Effector memory CD4-positive, alpha-beta T cell (primary cell): ENCODE data around the gene ZBTB20.

Experiments used
- DNase-seq, 3 donors: peaks; one replicate each; pipeline ENCODE4 v3.0.0-alpha.2; 2020
- H3K27ac ChIP-seq: 2 replicates; pipeline ENCODE4 v1.7.0; 2013; ENCODE audit warnings: mild to moderate bottlenecking, low read length, moderate library complexity; ENCODE audit not compliant: insufficient read depth, poor library complexity, severe bottlenecking
- H3K27me3 ChIP-seq: replicated peaks from 2 replicates; pipeline ENCODE4 v1.7.0; 2013; ENCODE audit warnings: mild to moderate bottlenecking, low read length; ENCODE audit not compliant: insufficient read depth, control insufficient read depth, poor library complexity, severe bottlenecking
- H3K36me3 ChIP-seq: 2 replicates; pipeline ENCODE4 v1.7.0; 2013; ENCODE audit warnings: mild to moderate bottlenecking, low read length, moderate library complexity; ENCODE audit not compliant: control insufficient read depth, insufficient read depth
- H3K4me1 ChIP-seq: 2 replicates; pipeline ENCODE4 v1.7.0; 2013; ENCODE audit warnings: low read length, mild to moderate bottlenecking; ENCODE audit not compliant: control insufficient read depth, insufficient read depth, poor library complexity, severe bottlenecking
- H3K4me3 ChIP-seq: 2 replicates; pipeline ENCODE4 v1.7.0; 2013; ENCODE audit warnings: low read length, low read depth, mild to moderate bottlenecking; ENCODE audit not compliant: insufficient read depth, poor library complexity, severe bottlenecking
- H3K9me3 ChIP-seq: 2 replicates; pipeline ENCODE4 v1.7.0; 2013; ENCODE audit warnings: mild to moderate bottlenecking, low read length, moderate library complexity; ENCODE audit not compliant: control insufficient read depth

ZBTB20 gene

DNA sequence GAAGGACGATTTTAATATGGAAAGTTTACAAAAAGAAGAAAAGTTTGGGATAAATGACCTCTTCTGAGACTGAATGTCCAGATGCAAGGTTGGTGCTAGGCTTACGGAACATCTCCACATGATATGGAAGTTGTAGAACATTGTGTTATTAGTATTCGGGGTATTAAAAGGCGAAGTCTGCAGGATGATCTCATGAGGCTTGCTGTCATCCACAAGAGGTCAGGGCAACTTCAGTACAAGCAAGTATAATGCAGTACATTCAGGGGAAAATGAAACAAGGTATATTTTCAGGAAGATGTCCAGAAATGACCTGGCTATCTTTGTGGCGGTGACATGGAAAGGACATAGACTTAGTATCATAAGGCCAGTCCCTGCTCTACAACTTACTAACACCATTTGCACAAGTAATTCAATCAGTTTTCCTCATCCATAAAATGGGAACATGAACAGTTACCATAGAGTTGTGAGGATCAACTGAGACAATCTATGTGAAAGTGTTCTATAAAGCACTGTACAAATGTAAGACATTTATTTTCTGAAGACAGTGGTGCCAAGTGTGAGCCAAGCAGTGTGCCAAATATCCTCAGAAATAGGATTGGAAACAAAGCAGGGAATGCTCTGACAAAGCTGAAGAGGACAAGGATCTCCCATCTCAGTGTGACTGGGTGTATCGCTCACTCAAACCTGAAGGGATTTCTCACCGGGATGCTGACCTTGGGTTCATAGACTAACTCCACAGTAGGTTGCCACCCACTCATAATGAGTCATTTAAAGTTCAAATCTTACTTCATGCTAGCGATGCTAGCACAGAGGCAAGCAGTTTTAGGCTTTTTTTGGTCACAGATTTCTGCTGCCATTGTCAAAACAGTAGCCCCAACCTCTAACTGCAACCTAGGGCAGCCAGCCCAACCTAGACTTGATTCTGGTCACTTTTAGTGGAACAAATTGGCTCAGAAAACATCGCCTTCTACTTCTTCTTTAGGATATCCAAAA is 735.0 kb downstream of the ZBTB20 start:
- Histone ChIP-seq H3K27ac (no peak overlapping the region), H3K4me3 (no peak overlapping the region)

DNA sequence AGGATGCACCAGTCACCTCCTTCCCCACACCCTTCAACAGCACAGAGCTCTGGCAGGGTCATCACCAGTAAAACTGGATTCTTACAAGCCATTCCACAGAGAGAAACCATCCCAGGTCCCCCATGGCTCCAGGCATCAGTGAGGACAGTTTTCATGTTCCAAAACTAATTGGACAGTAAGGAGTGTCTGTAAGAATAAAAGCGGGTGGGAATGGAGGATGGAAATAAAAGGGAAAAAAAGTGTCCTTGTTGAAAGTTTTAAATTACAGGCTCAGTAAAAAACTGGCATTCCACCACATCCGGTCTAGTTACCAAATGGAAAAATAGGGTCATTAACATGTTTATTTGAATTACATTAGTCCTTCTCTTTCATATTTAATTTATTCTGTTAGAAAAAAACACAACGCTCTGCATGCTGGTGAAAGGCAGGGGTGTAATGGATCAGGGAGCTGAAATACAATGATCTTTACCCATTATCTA is 735.9 kb downstream of the ZBTB20 start:
- no peaks in the 10 kb centered on the region for H3K4me1 ChIP-seq
- no peaks in the 10 kb centered on the region for H3K9me3 ChIP-seq
- no peak for DNase-seq
- no peaks in the 10 kb centered on the region for H3K27me3 ChIP-seq
- no peak overlapping the region for H3K4me3 ChIP-seq
- no peaks in the 10 kb centered on the region for H3K36me3 ChIP-seq
- H3K27ac ChIP-seq = no peak overlapping the region

More for the DNA sequence above, 735.0 kb downstream of the ZBTB20 start:
- Histone ChIP-seq H3K36me3 (no peaks in the 10 kb centered on the region), H3K9me3 (no peaks in the 10 kb centered on the region), H3K4me1 (no peaks in the 10 kb centered on the region), H3K27me3 (no peaks in the 10 kb centered on the region)
- no peak for DNase-seq

DNA sequence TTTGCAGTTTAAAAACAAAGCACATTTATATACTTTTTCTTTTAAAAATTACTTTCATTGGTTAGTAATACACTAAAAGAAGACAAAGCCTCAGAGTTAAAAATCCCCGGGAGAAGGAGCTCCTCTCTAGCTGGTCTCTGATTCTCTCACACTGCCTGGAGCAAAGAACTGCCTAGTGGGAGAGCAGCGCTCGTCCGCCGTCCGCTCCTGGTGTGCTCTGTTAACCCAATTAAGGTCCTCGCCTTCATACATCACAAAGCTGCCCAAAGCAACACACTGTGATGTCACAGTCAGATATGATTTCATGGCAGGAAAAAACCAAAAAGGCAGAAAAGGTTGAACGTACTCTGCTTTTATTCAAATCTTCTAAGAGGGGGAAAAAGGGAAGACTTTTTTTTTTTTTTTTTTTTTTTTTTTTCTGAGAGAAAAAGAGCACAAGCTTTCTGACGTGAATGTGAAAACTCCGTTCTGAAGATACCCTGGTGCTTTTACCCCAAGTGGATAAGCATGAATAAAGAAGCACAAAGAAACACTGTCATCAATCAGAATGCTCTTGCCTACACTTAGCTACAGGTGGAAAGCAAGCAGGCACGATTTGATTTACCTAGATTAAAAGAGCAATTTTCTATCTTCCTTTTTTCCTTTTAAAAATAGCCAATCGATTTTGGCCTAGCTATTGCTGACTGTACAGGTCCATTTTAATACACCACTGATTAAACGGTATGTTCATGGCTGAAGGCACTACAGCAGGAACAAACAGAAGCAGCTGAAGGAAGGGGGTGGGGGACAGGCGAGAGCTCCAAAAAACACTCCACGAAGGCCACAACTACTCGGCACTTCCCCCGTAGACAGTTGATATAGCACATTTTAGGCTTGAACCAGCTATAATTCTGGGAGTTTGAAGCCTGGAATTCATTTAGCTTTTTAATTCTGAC is 738.1 kb downstream of the ZBTB20 start:
- Histone ChIP-seq H3K27me3 (no peaks in the 10 kb centered on the region), H3K27ac (no peak overlapping the region), H3K36me3 (no peaks in the 10 kb centered on the region), H3K4me1 (no peaks in the 10 kb centered on the region), H3K9me3 (no peaks in the 10 kb centered on the region), H3K4me3 (no peak overlapping the region)
- no peak for DNase-seq

DNA sequence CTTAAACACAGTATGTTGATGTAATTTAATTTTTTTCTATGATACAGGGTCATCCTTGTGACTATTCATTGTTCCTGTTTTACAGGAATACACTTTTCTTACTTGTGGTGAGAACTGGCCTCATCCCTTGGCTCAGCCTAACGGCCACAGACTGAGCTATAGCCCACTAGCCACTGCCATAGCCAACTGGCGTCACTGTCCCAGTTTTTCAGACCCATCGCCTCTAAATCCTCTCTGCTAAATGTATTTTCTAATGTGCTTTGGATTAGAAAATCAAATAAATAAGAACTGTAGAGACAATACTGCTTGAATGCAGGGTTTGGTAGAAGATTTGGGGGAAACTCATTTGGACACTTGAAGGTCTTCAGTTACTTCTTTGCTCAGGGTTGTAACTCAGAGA is 740.2 kb downstream of the ZBTB20 start:
- H3K4me1 ChIP-seq = no peaks in the 10 kb centered on the region
- H3K27ac ChIP-seq = no peak overlapping the region
- no peaks in the 10 kb centered on the region for H3K27me3 ChIP-seq
- no peak overlapping the region for H3K4me3 ChIP-seq
- no peaks in the 10 kb centered on the region for H3K9me3 ChIP-seq
- no peak for DNase-seq
- no peaks in the 10 kb centered on the region for H3K36me3 ChIP-seq

DNA sequence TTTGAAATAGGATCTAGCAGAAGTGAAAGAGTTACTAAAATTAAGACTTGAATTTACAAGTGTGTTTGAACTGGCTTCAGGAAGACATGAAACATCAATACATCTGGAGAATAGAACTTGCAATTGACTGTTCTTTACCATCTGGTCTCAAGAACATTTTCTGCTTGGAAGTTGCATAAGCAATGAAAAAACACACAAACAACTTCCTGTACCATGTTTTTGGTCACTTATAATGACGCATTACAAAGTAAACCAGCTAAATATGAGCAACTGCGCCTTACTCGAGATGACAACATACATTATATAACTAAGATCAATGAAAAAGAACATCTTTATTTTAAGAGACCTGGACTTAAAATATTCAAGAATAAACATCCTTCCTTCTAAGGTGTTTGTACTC is 740.8 kb downstream of the ZBTB20 start:
- Histone ChIP-seq H3K4me3 (no peak overlapping the region), H3K9me3 (no peaks in the 10 kb centered on the region), H3K27ac (no peak overlapping the region), H3K36me3 (no peaks in the 10 kb centered on the region), H3K27me3 (no peaks in the 10 kb centered on the region), H3K4me1 (no peaks in the 10 kb centered on the region)
- no peak for DNase-seq

DNA sequence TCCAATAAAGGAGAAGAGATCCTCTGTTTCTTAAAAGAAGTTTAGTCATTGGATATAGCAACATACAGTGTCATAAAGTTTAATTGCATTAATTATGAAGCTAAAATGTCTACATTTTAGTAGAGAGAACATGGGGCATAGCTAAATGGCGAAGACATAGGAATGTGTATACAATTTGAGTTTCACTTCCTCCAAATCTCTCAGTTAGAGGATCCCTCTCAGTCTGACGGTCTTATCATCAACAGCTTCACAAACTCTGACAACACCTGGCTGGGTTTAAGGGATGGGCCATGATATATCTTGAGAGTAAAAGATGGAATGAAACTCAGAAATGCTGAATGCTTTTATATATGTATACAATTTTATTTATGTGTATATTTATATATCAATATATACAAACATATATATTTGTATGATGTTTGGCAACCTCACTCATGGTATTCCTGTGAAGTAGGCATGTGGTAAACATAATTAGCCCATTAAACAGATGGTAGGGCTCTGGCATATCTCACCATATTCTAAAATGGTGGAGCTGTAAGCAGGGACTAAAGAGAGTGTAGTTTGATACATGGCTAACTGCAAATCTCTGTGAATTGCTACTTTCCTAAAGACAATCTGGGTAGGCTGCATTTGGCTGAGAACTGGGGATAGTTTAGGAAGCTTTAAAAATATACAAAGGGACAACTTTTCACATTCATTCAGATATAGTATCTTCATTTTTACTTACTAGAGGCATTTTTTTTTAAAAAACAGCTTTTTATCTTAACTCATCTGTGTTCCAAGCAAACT is 741.7 kb downstream of the ZBTB20 start:
- H3K9me3 ChIP-seq = no peaks in the 10 kb centered on the region
- H3K36me3 ChIP-seq = no peaks in the 10 kb centered on the region
- H3K27me3 ChIP-seq = no peaks in the 10 kb centered on the region
- no peak for DNase-seq
- H3K4me3 ChIP-seq = no peak overlapping the region
- H3K27ac ChIP-seq = no peak overlapping the region
- no peaks in the 10 kb centered on the region for H3K4me1 ChIP-seq

DNA sequence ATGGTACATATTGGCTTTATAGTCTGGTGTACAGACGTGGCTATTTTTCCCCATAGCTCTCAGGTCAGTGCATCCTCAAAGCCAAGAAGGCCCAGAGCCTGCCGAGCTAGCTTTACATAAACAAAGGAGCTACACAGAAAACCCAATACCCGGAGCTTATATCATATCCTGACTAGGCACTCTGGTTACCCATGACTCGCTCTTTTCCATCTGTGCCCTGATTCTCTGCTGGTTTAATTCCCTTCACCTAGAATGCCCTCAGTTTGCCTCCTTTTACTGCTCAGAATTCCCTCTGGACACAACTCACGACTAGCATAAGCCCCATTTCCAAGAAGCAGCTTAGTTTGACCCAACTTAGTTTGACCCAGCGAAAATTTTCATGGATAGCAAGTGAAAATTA is 742.5 kb downstream of the ZBTB20 start:
- Histone ChIP-seq H3K27ac (no peak overlapping the region), H3K4me1 (no peaks in the 10 kb centered on the region), H3K4me3 (no peak overlapping the region), H3K36me3 (no peaks in the 10 kb centered on the region), H3K9me3 (no peaks in the 10 kb centered on the region), H3K27me3 (no peaks in the 10 kb centered on the region)
- DNase-seq = no peak

DNA sequence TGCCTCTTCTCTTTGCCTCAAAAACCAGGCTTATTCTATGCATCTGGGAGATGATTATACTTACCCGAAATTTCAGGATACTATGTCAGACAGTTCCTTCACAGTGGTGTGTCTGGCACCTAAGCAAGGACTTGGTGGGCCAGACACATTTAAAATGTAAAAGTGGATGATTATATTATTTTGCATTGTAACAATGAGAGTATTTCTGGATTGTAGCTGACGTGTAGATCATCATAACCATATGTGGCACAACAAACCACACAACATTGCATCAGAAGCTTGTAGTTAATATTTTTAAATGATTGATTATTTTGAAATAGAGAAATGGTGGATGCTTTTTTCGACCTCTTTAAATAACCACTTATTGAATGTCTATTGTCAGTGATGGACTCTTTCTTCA is 744.2 kb downstream of the ZBTB20 start:
- DNase-seq = no peak
- no peaks in the 10 kb centered on the region for H3K36me3 ChIP-seq
- H3K9me3 ChIP-seq = no peaks in the 10 kb centered on the region
- no peaks in the 10 kb centered on the region for H3K4me1 ChIP-seq
- H3K4me3 ChIP-seq = no peak overlapping the region
- no peak overlapping the region for H3K27ac ChIP-seq
- H3K27me3 ChIP-seq = no peaks in the 10 kb centered on the region

DNA sequence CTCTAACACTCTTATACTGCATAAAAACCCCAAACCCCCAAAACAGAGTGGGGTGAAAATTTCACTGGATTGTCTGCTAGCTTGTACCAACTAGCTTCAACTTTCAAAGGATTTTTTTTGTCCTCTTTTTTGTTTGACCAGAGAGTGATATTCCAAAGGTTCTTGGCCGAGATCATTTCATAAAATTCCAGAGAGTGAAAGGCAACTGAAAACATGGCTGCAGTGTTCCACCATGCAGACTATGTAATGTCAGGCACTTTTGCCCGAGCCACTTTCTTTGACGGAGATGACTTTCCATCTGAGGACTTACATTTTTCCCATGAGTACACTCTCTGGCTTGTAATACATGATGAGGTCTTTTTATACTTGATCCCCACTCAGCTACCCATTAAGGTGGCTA is 745.7 kb downstream of the ZBTB20 start:
- Histone ChIP-seq H3K4me1 (no peaks in the 10 kb centered on the region), H3K9me3 (no peaks in the 10 kb centered on the region), H3K4me3 (no peak overlapping the region), H3K36me3 (no peaks in the 10 kb centered on the region), H3K27ac (no peak overlapping the region), H3K27me3 (no peaks in the 10 kb centered on the region)
- DNase-seq = no peak
